ENCODE results near the gene SHC3.

Gene SHC3

DNA sequence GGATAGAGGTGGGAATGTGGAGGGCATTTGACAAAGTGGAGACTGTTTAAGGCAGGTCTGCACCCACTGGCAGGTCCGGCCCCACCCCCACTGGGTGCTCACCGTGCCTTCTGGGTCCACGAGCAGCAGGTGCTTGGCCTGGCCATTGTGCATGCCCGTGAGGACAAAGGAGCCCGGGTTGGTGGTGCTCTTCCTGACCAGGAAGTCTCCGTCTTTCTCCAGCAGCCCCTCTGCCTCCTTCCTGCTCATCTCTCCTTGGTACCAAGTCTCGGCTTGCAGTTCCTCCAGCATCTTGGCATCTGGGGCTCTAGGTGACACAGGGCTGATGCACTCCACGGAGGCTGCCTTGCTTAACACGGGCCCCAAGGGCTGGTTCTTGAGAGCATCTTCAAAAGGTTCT is 140.7 kb downstream of the SHC3 start:
- H3K36me3 ChIP-seq (ENCODE audit: control insufficient read depth, insufficient read depth, low read length) = no peaks in the 10 kb centered on the region
- no peaks in the 10 kb centered on the region for H3K27me3 ChIP-seq (ENCODE audit: control insufficient read depth, insufficient read depth, low read length)
- no peak overlapping the region for H3K9ac ChIP-seq (ENCODE audit: low read length)
- H3K27ac ChIP-seq (ENCODE audit: low read depth, low read length) = peak overlapping the region; percentile 8
- H3K4me1 ChIP-seq (ENCODE audit: control insufficient read depth, insufficient read depth, low read length) = peaks cover 4% of the 10 kb centered on the region
- no peak overlapping the region for H3K4me3 ChIP-seq (ENCODE audit: low read length)

DNA sequence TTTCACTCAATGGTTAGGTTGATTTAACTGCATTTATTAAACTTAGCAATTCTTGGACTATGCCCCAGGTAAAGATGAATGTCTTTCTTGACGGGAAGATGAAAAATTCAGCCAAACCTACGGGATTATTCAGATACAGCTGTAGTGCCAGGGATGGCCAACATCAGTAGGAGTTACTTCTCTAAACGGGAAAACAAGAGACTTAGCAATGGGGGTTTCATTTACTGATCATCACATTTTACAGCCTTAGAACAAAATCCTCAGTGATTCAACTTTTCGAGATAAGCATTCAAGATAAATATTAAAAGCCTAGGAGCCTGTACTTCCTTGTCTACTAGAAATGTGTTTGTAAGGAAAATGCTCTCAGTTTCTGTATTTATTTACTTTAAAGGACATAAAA is 141.3 kb downstream of the SHC3 start:
- Histone ChIP-seq H3K4me1 (ENCODE audit: control insufficient read depth, insufficient read depth, low read length) (peaks cover 4% of the 10 kb centered on the region), H3K27me3 (ENCODE audit: control insufficient read depth, insufficient read depth, low read length) (no peaks in the 10 kb centered on the region), H3K9ac (ENCODE audit: low read length) (no peak overlapping the region), H3K4me3 (ENCODE audit: low read length) (no peak overlapping the region), H3K36me3 (ENCODE audit: control insufficient read depth, insufficient read depth, low read length) (no peaks in the 10 kb centered on the region), H3K27ac (ENCODE audit: low read depth, low read length) (no peak overlapping the region)

DNA sequence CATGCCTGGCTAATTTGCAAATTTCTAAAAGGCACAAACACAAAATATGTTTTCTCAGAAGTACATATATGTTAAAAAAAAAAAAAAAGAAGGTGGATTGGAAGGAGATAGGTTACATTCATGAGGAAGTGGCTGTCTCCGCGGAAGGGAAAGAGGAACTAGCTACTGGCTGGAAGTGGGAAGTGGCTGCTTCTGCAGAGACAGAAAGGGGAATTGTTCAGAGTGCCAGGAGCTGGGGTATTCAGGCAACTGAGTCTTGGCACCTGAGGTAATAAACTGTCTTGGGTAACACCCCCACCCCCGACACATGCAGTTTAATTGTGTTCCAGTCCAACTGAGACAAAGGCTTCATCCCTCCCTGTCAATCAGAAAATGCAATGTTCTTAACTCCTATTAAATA is 141.7 kb downstream of the SHC3 start:
- no peak overlapping the region for H3K9ac ChIP-seq (ENCODE audit: low read length)
- peaks cover 4% of the 10 kb centered on the region for H3K4me1 ChIP-seq (ENCODE audit: control insufficient read depth, insufficient read depth, low read length)
- no peak overlapping the region for H3K27ac ChIP-seq (ENCODE audit: low read depth, low read length)
- H3K4me3 ChIP-seq (ENCODE audit: low read length) = no peak overlapping the region
- H3K27me3 ChIP-seq (ENCODE audit: control insufficient read depth, insufficient read depth, low read length) = no peaks in the 10 kb centered on the region
- H3K36me3 ChIP-seq (ENCODE audit: control insufficient read depth, insufficient read depth, low read length) = no peaks in the 10 kb centered on the region

DNA sequence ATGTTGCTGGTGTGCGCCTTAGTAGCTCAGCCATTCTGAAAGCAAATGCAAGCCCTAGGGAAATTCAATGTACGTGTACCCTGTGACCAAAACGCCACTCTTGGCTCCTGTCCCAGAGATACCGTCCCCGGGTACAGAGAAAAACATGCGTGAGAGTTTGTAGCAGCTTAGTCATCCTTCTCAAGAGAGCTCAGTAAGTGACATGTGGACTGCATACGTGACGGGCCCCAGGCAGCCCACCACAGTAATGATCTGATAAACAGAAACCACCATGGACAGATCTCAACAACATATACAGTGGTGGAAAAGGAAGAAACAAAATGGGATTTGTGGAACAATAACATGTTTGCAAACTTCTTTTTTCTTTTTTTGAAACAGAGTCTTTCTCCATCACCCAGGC is 142.2 kb downstream of the SHC3 start:
- H3K27ac ChIP-seq (ENCODE audit: low read depth, low read length) = no peak overlapping the region
- no peaks in the 10 kb centered on the region for H3K36me3 ChIP-seq (ENCODE audit: control insufficient read depth, insufficient read depth, low read length)
- no peaks in the 10 kb centered on the region for H3K27me3 ChIP-seq (ENCODE audit: control insufficient read depth, insufficient read depth, low read length)
- H3K4me1 ChIP-seq (ENCODE audit: control insufficient read depth, insufficient read depth, low read length) = peaks cover 4% of the 10 kb centered on the region
- no peak overlapping the region for H3K9ac ChIP-seq (ENCODE audit: low read length)
- no peak overlapping the region for H3K4me3 ChIP-seq (ENCODE audit: low read length)

DNA sequence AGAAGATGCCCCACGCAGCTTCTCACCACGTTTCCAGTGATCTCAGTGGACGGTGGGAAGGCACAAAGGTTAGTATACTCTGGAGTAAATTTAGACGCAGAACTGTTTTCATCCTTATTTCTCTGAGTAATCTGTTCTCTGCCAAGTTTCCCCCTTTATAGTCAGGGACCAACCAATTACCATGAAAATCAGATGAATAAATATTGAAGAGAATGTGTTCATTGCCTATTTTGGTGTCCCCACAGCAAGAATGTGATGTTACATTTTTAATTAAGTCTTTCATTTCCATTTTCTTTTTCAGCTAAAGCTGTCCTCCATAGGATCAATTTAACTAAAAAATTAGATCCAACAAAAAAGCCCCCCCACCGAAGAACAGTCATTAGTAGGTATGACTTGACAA is 146.0 kb downstream of the SHC3 start:
- H3K27me3 ChIP-seq (ENCODE audit: control insufficient read depth, insufficient read depth, low read length) = no peaks in the 10 kb centered on the region
- no peak overlapping the region for H3K9ac ChIP-seq (ENCODE audit: low read length)
- no peaks in the 10 kb centered on the region for H3K36me3 ChIP-seq (ENCODE audit: control insufficient read depth, insufficient read depth, low read length)
- no peak overlapping the region for H3K27ac ChIP-seq (ENCODE audit: low read depth, low read length)
- H3K4me1 ChIP-seq (ENCODE audit: control insufficient read depth, insufficient read depth, low read length) = peaks cover 4% of the 10 kb centered on the region
- no peak overlapping the region for H3K4me3 ChIP-seq (ENCODE audit: low read length)

DNA sequence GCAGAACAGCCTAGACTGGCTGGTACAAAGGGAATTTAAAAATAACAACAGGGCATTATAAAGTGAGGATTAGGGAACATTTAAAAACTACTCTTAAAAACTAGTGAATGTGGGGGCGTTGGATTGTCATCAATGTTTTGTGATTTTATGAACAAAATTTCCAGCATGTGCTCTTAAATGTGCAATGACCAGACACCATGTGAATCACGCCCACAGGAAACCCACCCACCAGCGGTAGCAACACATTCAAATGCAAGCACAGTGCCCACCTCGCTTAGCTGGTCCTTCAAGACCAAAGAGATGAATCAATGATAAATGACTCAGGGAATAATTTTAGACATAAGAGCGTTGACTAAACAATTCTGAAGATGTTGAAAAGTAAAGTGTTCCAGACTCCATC is 146.4 kb downstream of the SHC3 start:
- peaks cover under 1% of the 10 kb centered on the region for H3K4me1 ChIP-seq (ENCODE audit: control insufficient read depth, insufficient read depth, low read length)
- H3K27me3 ChIP-seq (ENCODE audit: control insufficient read depth, insufficient read depth, low read length) = no peaks in the 10 kb centered on the region
- no peak overlapping the region for H3K4me3 ChIP-seq (ENCODE audit: low read length)
- H3K9ac ChIP-seq (ENCODE audit: low read length) = no peak overlapping the region
- H3K27ac ChIP-seq (ENCODE audit: low read depth, low read length) = no peak overlapping the region
- H3K36me3 ChIP-seq (ENCODE audit: control insufficient read depth, insufficient read depth, low read length) = no peaks in the 10 kb centered on the region

DNA sequence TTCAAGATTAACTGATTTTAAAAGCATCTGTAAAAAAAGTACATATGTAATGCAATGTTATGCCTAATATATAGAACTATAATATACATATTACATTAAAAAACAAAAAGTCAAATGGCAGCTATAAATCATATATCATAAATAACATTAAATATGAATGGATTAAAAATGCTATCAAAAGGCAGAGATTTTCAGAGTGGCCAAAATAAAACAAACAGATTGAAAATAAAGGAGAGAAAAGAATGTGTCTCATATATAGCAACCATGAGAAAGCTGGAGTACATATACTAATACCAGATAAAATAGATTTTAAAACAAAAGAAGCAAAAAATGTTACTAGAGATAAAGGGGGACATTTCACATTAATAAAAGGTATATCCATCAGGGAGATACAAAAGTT is 148.8 kb downstream of the SHC3 start:
- H3K36me3 ChIP-seq (ENCODE audit: control insufficient read depth, insufficient read depth, low read length) = no peaks in the 10 kb centered on the region
- no peak overlapping the region for H3K9ac ChIP-seq (ENCODE audit: low read length)
- H3K27ac ChIP-seq (ENCODE audit: low read depth, low read length) = no peak overlapping the region
- H3K4me3 ChIP-seq (ENCODE audit: low read length) = no peak overlapping the region
- no peaks in the 10 kb centered on the region for H3K4me1 ChIP-seq (ENCODE audit: control insufficient read depth, insufficient read depth, low read length)
- H3K27me3 ChIP-seq (ENCODE audit: control insufficient read depth, insufficient read depth, low read length) = no peaks in the 10 kb centered on the region

DNA sequence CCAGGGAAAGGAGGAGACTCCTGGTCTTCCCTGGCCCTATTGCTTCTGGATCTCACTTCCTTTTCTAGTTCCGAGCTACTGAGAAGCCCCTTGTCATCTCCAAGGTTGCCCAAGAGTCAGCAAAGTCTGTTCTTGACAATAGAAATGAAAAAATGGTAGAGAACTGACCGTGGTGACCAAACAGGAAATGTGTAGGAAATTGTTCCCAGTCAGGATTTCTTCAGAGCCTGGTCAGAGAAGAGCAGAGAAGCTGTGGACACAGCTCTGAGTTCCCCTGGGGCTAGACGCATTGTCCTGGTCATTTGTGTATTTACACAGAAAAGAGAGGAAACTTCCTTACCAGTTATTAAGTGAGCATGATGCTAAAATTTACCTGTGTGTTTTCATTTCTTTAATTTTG is 151.7 kb downstream of the SHC3 start:
- H3K27ac ChIP-seq (ENCODE audit: low read depth, low read length) = no peak overlapping the region

DNA sequence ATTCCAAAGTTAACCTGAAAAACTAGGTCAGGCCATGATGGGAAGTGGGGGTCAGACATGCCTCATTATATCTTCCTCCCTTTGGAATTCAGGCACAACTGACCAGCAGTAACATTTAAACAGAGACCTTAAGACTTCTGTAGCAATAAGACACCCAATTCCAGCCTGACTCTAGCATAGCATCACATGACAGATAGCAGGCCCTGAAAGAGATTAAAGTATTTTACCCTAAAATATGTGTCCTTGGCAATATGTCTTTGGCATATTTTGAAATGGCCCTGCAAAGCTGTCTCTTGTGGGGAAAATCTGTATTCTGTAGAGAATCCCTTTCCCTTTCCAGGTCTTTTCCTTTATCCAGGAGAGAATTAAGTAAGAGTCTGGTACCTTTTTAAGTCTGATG is 153.1 kb downstream of the SHC3 start:
- H3K27ac ChIP-seq (ENCODE audit: low read depth, low read length) = no peak overlapping the region
- no peaks in the 10 kb centered on the region for H3K27me3 ChIP-seq (ENCODE audit: control insufficient read depth, insufficient read depth, low read length)
- H3K4me3 ChIP-seq (ENCODE audit: low read length) = no peak overlapping the region
- peaks cover 13% of the 10 kb centered on the region for H3K4me1 ChIP-seq (ENCODE audit: control insufficient read depth, insufficient read depth, low read length)
- no peak overlapping the region for H3K9ac ChIP-seq (ENCODE audit: low read length)
- no peaks in the 10 kb centered on the region for H3K36me3 ChIP-seq (ENCODE audit: control insufficient read depth, insufficient read depth, low read length)

More for the DNA sequence above, 151.7 kb downstream of the SHC3 start:
- no peak overlapping the region for H3K9ac ChIP-seq (ENCODE audit: low read length)
- no peak overlapping the region for H3K4me3 ChIP-seq (ENCODE audit: low read length)
- H3K4me1 ChIP-seq (ENCODE audit: control insufficient read depth, insufficient read depth, low read length) = peaks cover 7% of the 10 kb centered on the region
- H3K36me3 ChIP-seq (ENCODE audit: control insufficient read depth, insufficient read depth, low read length) = no peaks in the 10 kb centered on the region
- H3K27me3 ChIP-seq (ENCODE audit: control insufficient read depth, insufficient read depth, low read length) = no peaks in the 10 kb centered on the region

DNA sequence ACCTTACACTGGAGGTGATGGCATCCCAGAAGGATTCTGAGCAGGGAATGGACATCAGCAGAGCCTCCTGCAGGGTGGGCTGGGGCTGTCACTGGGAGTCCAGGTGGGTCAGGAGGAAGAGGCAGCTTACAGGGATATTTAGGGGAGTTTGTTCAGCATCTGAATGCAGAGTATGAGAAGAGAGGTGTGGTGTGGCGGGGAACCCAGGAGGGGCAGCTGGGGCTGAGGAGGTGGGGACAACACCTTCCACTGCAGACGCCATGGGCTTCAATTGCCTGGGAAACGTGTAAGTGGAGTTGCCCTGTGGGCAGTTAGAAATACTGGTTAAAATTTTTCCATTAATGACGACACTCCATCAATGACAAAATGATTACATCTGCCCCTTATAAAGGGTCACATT is 153.9 kb downstream of the SHC3 start:
- H3K36me3 ChIP-seq (ENCODE audit: control insufficient read depth, insufficient read depth, low read length) = no peaks in the 10 kb centered on the region
- H3K27ac ChIP-seq (ENCODE audit: low read depth, low read length) = no peak overlapping the region
- H3K27me3 ChIP-seq (ENCODE audit: control insufficient read depth, insufficient read depth, low read length) = no peaks in the 10 kb centered on the region
- H3K4me1 ChIP-seq (ENCODE audit: control insufficient read depth, insufficient read depth, low read length) = peaks cover 13% of the 10 kb centered on the region
- H3K4me3 ChIP-seq (ENCODE audit: low read length) = no peak overlapping the region
- no peak overlapping the region for H3K9ac ChIP-seq (ENCODE audit: low read length)

DNA sequence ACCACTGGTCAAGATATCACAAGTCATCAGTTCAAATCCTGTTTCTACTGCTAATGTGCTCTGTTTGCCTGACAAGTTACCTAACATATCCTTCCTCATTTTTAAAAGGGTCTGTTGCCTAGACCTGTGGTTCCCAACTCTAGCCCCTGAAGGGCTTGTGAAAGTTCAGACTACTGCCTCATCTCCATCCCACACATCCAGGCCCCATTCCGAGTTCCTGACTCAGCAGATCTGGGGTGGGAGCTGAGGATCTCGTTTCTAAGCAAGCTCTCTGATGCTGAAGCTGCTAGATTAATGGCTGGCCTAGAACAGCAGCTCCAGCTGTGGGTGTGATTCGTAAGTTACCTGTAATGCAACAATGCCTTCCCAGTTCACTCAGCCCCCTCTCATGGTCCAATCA is 154.9 kb downstream of the SHC3 start:
- Histone ChIP-seq H3K27me3 (ENCODE audit: control insufficient read depth, insufficient read depth, low read length) (no peaks in the 10 kb centered on the region), H3K27ac (ENCODE audit: low read depth, low read length) (no peak overlapping the region)

DNA sequence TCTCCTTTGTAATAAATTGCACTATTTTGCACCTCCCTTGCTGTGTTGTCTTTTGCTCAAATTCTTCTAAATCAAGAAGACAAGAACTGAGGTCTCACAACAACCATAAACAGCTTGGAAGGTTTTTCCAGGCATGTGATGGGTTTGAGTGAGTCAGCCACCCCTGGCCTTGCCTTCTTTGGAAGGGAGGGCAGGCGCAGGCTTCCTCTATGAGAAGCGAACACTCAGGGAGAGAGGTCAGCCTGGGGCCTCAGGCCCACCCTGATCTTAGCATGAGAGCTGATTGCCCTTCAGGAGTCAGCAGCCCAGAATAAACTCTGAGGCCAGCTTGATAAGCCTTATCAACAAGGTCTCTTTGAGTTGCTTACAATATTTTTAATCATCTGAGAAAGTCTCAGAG is 155.7 kb downstream of the SHC3 start:
- Histone ChIP-seq H3K27me3 (ENCODE audit: control insufficient read depth, insufficient read depth, low read length) (no peaks in the 10 kb centered on the region), H3K27ac (ENCODE audit: low read depth, low read length) (peak overlapping the region; percentile 0), H3K4me1 (ENCODE audit: control insufficient read depth, insufficient read depth, low read length) (peaks cover 13% of the 10 kb centered on the region), H3K4me3 (ENCODE audit: low read length) (no peak overlapping the region), H3K9ac (ENCODE audit: low read length) (no peak overlapping the region), H3K36me3 (ENCODE audit: control insufficient read depth, insufficient read depth, low read length) (no peaks in the 10 kb centered on the region)

More for the DNA sequence above, 154.9 kb downstream of the SHC3 start:
- H3K4me1 ChIP-seq (ENCODE audit: control insufficient read depth, insufficient read depth, low read length) = peaks cover 13% of the 10 kb centered on the region
- H3K9ac ChIP-seq (ENCODE audit: low read length) = no peak overlapping the region
- H3K4me3 ChIP-seq (ENCODE audit: low read length) = no peak overlapping the region
- no peaks in the 10 kb centered on the region for H3K36me3 ChIP-seq (ENCODE audit: control insufficient read depth, insufficient read depth, low read length)

DNA sequence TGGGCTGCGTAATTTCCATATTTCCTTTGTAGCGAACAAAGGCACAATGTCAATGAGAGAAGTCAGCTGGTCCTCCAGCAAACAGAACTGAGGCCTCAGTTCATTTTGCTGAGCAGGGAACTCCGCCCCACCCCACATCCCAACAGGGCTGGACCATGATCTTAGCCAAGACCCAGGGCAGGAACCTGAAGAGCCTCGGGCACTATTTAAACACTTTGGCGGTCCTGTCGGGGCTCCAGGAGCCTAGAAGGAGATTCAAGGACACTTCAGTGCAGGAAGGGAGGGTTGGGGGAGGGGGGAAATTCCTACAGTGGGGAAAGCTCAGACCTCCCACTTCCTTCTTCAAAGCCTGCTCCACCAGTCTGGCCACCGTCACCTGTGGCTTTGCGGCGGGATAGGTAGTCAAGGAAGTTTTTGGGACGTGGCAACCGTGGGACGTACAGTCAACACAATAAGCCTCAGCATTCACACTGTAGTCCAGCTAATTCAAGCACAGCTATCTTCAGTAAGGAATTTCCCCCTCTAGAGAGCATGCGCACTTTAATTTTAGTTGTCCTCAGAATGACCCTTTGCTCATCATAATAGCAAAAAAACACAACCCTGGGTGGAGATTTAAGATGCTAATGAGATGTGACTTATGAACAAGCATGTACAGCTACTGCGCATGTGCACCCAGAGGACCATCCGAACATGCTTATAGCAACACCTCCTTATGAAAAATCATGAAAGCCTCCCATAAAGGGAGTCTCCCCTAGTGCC is 156.4 kb downstream of the SHC3 start:
- Histone ChIP-seq H3K9ac (ENCODE audit: low read length) (no peak overlapping the region), H3K27me3 (ENCODE audit: control insufficient read depth, insufficient read depth, low read length) (no peaks in the 10 kb centered on the region), H3K27ac (ENCODE audit: low read depth, low read length) (peak overlapping the region; percentile 16), H3K4me3 (ENCODE audit: low read length) (peak overlapping the region; percentile 21), H3K36me3 (ENCODE audit: control insufficient read depth, insufficient read depth, low read length) (no peaks in the 10 kb centered on the region), H3K4me1 (ENCODE audit: control insufficient read depth, insufficient read depth, low read length) (peaks cover 13% of the 10 kb centered on the region)
